DOHH2 (cell line): ENCODE results near the gene NCBP2.

Source experiments
- H3F3A ChIP-seq: fragments of 200-600 bp; sonication (generic), shearing (Covaris generic); 2 replicates; pipeline ENCODE4 v1.6.0; 2016; ENCODE audit warnings: antibody characterized with exemption, mild to moderate bottlenecking; ENCODE audit not compliant: control insufficient read depth, insufficient read depth
- H3K27ac ChIP-seq: fragments of 200-600 bp; sonication (generic); 2 replicates; pipeline ENCODE4 v1.5.1; 2014; ENCODE audit warnings: low read depth, mild to moderate bottlenecking, low read length, moderate library complexity
- H3K27me3 ChIP-seq: fragments of 200-600 bp; sonication (generic); 2 replicates; pipeline ENCODE4 v1.6.1; 2014; ENCODE audit warnings: mild to moderate bottlenecking, low read length, mixed read lengths; ENCODE audit not compliant: control insufficient read depth
- H3K36me3 ChIP-seq: fragments of 200-600 bp; sonication (generic); 2 replicates; pipeline ENCODE4 v1.6.1; 2014; ENCODE audit warnings: mild to moderate bottlenecking, low read length, moderate library complexity, mixed read lengths; ENCODE audit not compliant: control insufficient read depth
- H3K4me1 ChIP-seq: fragments of 200-600 bp; sonication (generic); 2 replicates; pipeline ENCODE4 v1.6.1; 2014; ENCODE audit warnings: mild to moderate bottlenecking, low read length, mixed read lengths; ENCODE audit not compliant: control insufficient read depth
- H3K4me2 ChIP-seq: fragments of 200-600 bp; sonication (generic); 2 replicates; pipeline ENCODE4 v1.6.0; 2014; ENCODE audit warnings: mild to moderate bottlenecking, low read length, moderate library complexity
- H3K4me3 ChIP-seq: fragments of 200-600 bp; sonication (generic); 2 replicates; pipeline ENCODE4 v1.5.1; 2014; ENCODE audit warnings: mild to moderate bottlenecking, low read length, mixed read lengths
- H3K79me2 ChIP-seq: fragments of 200-600 bp; sonication (generic); 2 replicates; pipeline ENCODE4 v1.6.1; 2014; ENCODE audit warnings: mild to moderate bottlenecking, low read length, mixed read lengths; ENCODE audit not compliant: control insufficient read depth
- H3K9me2 ChIP-seq: fragments of 200-600 bp; sonication (generic); replicated peaks from 2 replicates; pipeline ENCODE4 v1.6.1; 2014; ENCODE audit warnings: mild to moderate bottlenecking, low read length, mixed read lengths; ENCODE audit not compliant: control insufficient read depth
- H3K9me3 ChIP-seq: fragments of 200-600 bp; sonication (generic); 2 replicates; pipeline ENCODE4 v1.6.1; 2014; ENCODE audit warnings: antibody characterized with exemption, low read length, mixed read lengths; ENCODE audit not compliant: control insufficient read depth, insufficient read depth
- H4K20me1 ChIP-seq: fragments of 200-600 bp; sonication (generic); 2 replicates; pipeline ENCODE4 v1.6.0; 2014; ENCODE audit warnings: low read depth, mild to moderate bottlenecking, antibody characterized with exemption, low read length, moderate library complexity; ENCODE audit not compliant: control insufficient read depth, insufficient read depth
- CTCF ChIP-seq: fragments of 200-600 bp; sonication (generic); IDR thresholded peaks from one replicate; pipeline ENCODE4 v1.5.1; 2014; ENCODE audit warnings: antibody characterized with exemption, mild to moderate bottlenecking, low read depth, low read length; ENCODE audit not compliant: poor library complexity, severe bottlenecking
- EZH2phosphoT487 ChIP-seq: fragments of 200-600 bp; sonication (generic); IDR thresholded peaks from 2 replicates; pipeline ENCODE4 v1.6.1; 2017; ENCODE audit warnings: borderline replicate concordance, mild to moderate bottlenecking, antibody characterized with exemption, low read length, moderate library complexity, mixed read lengths

NCBP2 gene

GRCh38 chr3:196965112-196965803, 22.9 kb upstream of the NCBP2 start:
- Histone ChIP-seq H3K9me3 (no peaks in the 10 kb centered on the region), H3K27me3 (peaks cover 12% of the 10 kb centered on the region), H3K4me1 (peaks cover 20% of the 10 kb centered on the region), H3K27ac (no peak overlapping the region), H4K20me1 (no peaks in the 10 kb centered on the region), H3K36me3 (no peaks in the 10 kb centered on the region), H3K9me2 (no peaks in the 10 kb centered on the region), H3K79me2 (no peaks in the 10 kb centered on the region), H3K4me2 (no peak overlapping the region), H3K4me3 (no peak overlapping the region), H3F3A (no peaks in the 10 kb centered on the region)
- TF ChIP-seq CTCF (no peak), EZH2phosphoT487 (no peak)

GRCh38 chr3:196963631-196963953, 21.3 kb upstream of the NCBP2 start:
- Histone ChIP-seq H3K27me3 (peaks cover 7% of the 10 kb centered on the region; the same call in 1 of the 2 replicates), H3F3A (no peaks in the 10 kb centered on the region), H3K4me3 (no peak overlapping the region), H3K9me3 (no peaks in the 10 kb centered on the region), H3K4me1 (peaks cover 16% of the 10 kb centered on the region), H4K20me1 (no peaks in the 10 kb centered on the region), H3K9me2 (no peaks in the 10 kb centered on the region), H3K36me3 (no peaks in the 10 kb centered on the region), H3K27ac (no peak overlapping the region), H3K4me2 (no peak overlapping the region), H3K79me2 (no peaks in the 10 kb centered on the region)
- TF ChIP-seq EZH2phosphoT487: no peak
- no peak for TF ChIP-seq CTCF

- Histone ChIP-seq H3K9me2 (no peaks in the 10 kb centered on the region), H3F3A (no peaks in the 10 kb centered on the region), H3K27ac (no peak overlapping the region), H3K4me2 (no peak overlapping the region), H3K4me3 (no peak overlapping the region), H3K36me3 (no peaks in the 10 kb centered on the region), H4K20me1 (no peaks in the 10 kb centered on the region), H3K79me2 (no peaks in the 10 kb centered on the region), H3K4me1 (peaks cover 12% of the 10 kb centered on the region), H3K27me3 (peaks cover 2% of the 10 kb centered on the region; the same call in 1 of the 2 replicates), H3K9me3 (no peaks in the 10 kb centered on the region)
- TF ChIP-seq EZH2phosphoT487 (no peak), CTCF (no peak)
Measured at GRCh38 chr3:196962930-196963630, 20.8 kb upstream of the NCBP2 start.
